HK-2 (cell line): ENCODE data around the gene KRT81.
"Not testable (repeated sequence)": the region's sequence is repeated elsewhere in the genome, so short reads cannot be mapped to it uniquely, and the experiment has no call there.

ENCODE experiments used
- DNase-seq: peaks from one replicate; pipeline ENCODE4 v3.0.0-alpha.2; 2018; ENCODE audit not compliant: unreplicated experiment

The KRT81 gene

DNA sequence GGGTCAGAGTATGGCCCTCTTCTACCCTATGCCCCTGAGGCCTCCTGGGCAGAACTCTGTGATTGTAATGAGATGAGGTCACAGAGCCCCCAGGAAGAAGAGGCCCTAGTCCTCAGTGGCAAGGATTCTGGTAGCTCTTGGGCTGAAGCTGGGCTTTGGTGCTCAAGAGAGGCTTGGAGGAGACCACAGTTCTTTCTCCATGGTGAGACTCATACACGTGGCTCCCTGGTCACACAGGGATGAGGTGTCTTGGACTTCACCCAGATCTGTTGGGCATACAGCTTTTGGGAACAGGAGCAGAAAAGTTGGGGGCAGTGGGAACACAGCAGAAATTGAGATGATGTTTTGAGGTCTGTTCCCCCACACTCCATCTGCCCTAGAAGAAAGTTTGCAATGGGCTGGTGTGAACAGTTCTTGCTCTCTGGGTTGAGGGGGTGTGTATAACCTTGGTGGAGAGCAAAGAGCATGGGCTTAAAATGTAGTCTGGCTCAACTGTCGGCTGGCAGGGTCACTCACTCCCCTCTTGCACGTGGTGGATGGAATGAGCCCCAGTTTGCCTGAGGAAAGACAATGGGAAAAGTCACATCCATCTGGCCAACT is 16.7 kb downstream of the KRT81 start, which contains the start of gene KRT86:
Gene KRT86, plus strand, starts transcription at position 125 of the 600 bp plus-strand sequence. CDS start 27,272 bp downstream, outside the sequence.
- DNase-seq = no peak

DNA sequence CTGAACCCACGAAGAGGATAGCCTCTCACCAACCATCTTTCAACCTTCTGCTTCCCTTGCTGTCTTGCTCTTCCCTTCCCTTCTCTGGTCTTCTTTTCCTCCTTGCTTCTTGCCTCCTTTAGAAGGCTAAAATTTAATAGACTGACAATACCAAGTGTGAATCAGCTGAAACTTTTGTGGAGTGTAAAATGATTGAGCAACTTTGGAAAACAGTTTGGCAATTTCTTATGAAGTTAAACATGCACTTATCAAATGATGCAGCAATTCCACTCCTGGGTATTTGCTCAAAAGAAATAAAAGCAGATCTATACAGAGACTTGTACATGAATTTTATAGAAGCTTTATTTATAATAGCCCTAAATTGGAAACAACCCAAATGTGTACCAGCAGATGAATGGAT is 20.2 kb downstream of the KRT81 start:
- DNase-seq = no peak

DNA sequence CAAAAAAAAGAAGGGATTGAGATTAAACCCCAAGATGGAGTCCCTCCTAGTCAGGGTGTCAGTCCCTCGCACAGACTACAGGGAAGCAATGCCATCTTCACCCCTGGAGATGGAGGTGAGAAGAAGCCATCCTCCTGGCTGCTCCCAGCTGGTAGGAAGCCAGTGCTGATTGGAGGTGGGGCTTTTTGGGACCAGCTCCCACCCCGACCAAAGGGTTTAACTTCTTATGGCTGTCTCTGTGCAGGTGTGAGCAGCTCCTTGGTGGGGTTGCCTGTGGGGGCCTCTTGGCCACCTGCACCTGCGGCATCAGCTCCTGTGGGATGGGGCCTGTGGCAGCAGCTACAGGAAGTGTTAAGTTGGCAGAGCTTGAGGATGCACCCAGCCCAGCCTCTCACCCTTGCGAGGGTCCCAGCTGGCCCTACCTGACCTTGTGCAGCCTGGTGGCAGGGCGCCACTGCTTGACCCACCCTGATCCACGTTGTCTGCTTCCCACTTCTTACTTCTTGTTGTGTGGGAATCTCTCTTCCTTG is 20.7 kb downstream of the KRT81 start:
- DNase-seq = no peak

DNA sequence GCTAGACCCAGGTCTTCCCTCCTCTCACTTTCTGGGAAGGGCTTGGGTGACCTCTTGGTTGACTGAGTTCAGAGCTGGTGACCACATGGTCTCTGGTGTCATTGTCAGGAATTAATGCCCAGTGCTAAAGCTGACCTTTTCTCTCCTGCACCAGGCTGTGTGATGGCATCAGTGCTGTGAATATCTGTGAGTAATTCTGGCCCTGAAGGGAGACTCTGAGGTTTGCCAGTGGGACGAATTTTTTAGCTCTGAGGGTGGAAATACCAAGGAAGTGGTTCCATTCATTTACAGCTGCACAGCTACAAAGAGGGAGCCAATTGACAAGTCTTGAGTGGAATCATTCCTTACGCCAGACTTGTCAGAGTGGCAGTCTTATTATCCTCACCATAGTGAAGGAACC is 23.1 kb downstream of the KRT81 start:
- DNase-seq = no peak

DNA sequence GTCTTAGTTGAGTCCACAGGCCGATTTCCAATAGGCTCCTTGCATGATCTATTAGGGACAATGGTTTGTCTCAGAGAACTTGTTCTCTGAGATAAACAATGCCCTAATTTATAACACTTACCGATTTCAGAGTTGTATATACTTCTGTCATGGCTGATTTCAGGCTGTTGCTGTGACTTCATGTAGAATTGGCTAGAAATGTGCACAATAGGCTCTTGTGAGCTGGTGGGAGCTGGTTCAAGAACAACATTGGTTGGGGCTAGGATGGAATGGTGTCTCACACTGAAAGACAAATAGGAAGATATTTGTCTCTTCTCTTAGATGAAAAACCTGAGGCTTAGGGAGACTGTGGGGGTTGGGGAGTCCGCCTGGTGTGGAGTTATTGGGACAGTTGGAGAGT is 23.6 kb downstream of the KRT81 start:
- DNase-seq = no peak

DNA sequence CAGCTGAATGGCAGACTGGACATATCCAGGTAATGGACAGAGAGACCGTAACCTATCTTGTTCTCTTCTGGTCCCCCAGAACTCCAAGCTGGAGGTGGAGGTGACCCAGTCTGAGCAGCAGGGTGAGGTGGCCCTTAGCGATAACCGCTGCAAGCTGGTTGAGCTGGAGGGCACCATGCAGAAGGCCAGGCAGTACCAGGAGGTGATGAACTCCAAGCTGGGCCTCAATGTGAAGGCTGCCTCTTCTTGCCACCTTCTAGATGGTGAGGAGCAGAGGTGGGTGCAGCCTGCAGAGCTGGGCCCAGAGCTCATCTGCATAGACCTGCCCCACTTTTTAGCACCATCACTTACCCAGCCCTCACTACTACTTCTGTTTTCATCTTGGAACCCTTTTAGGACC is 24.1 kb downstream of the KRT81 start:
- DNase-seq = no peak

DNA sequence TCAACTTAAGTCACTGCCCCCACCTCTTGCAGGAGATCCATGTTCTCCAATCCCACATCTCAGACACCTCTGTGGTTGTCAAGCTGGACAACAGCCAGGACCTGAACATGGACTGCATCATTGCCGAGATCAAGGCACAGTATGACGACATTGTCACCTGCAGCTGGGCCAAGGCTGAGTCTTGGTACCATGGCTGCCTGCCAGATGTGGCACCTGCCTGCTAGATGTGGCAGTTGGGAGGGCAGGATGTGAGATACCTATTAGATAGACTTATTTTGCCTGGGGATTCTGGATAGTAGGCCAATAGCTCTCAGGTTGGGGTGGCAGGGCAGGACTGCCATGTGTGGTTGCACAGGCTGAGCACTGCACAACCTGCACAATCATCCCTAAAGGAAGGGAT is 24.8 kb downstream of the KRT81 start:
- no peak for DNase-seq

DNA sequence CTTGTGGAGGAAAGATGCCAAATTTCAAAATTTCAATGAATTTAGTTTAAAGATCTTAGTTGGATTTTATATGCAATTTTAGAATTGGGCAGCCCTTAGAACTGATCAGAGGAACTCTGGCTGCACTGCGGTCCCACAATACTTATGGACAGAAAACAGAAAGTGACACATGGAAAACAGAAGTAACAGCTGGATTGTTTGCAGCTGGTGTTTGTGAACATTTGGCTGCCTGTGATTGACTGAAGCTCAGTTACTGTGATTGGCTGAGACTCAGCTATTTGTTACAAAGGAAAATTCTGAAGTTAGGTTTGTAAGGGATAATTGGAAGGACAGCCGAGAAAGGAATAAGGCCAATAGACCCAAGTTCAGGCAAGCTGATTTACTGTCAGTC is 26.9 kb downstream of the KRT81 start:
- no peak for DNase-seq

DNA sequence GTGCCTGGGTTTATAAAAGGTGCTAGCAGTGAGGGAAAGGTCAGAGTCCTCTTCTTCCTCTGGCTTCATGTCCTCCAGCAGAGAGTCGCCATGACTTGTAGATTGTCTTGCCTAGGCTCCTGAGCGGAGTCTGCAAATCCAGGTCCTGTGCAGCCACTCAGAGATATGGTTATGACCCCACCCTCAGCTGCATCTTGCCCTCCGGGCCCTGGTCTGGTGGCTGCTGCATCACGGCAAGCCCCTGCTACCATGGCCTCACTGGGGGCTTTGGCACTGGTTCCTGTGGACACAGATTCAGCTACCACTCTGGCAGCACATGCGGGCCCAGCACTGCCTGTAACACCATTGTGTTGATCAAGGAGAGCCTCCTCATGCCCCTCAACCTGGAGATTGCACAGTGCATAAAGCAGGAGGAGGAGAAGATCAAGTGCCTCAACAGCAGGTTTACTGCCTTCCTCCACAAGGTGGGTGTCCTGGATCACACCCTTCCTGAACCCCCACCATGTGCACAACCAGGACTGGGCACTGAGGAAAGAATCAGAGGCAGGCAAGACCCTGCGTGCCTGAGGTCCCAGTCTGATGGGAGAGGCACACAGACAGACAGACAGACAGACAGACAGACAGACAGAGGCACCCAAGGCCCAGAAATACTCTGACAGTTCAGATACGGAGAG is 27.4 kb downstream of the KRT81 start:
- no peak for DNase-seq

DNA sequence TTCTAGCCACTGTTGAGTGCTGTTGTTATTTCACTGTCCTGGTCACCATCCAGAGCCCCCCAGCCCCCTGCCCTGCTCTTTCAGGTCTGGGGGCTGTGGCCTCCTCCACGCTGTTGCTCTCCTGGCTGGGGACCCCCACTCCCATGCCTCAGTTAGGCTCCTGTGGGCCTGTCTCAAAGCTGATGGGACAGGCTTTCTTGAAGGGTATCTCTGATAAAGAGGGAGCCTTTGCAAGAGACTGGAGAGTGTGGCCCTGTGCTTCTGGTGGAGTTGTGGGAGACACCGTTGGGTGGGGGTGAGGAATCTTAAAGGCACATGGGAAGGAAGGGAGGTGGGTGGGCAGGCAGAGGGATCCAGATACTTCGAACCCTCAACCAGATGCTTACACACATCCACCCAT is 29.0 kb downstream of the KRT81 start:
- DNase-seq = no peak

DNA sequence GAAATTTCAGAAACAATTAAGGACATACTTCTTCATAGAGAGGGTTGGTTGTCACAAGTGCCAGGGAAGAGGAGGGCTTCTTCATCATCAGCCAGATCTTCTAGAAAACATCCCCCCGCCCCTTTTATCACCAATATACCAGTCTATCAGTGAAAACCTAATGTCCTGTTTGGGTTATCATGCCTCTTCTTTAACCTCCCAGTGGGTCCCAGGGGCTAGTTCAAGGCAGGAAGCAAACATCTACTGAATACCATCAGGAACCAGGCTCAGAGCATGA is 30.2 kb downstream of the KRT81 start:
- no peak for DNase-seq

DNA sequence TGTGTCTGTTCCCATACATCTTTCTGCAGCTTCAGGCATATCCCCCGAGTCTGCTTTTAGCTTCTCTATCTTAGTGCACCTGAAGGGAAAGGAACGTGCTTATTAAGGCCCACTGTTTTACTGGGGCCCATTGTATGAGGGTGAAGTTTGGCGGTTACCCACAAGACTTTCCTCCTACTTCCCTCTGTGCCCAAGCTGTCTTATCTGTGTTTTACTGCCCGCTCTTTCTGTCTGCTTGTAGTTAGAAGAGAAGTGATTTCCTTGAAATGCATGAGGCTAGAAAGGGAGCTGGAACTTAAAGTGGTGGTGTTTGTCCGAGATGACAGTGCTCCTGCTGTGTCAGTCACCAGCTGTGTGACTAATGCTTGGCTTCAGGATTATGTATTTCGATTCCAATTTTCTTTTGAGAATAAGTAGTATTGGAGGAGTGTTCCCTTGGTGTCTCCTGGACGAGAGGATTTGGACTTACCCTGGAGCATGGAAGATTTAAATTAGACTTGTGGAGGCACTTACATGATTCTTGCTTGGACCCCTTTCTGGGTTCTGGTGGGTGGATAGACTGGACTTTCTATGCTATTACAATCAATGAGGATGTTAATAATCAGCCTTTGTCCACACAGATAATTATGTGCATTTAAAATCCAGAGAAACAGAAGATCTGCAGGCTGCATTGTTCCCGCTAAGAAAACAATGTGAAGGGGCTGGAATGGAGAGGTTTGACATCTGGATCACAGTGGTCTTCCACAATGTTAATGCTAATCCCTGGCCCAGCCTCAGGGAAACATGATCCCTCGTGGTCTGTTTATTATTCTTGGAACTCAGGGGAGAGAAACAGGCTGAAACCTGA is 30.8 kb downstream of the KRT81 start:
- DNase-seq = no peak

DNA sequence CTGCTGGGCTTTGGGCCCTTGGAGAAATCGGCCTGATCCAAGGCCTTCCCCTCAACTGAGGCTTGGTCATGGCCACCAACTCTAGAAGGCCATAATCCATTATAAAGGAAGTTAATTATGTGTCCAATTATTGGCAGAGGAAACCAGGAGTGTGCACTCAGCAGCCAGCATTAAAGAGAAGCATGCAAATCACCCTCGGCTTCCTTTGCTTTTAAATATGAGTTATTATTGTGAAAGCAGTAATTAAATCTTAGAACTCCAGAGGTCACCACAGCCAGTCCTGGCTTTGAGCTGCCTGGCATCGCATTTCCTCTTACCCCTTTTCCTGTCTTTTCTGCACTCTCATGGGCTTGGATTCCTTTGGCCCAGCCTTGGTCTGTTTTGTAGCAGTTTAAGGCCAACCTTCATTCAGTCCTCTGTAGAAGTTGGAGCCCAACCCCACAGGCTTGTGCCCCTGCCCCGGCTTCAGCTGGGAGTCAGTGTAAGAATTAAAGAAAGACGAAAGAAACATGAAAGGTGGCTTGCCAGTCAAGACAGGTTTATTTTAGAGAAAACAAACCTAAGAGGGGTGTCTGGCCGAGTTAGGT is 31.6 kb downstream of the KRT81 start:
- DNase-seq = no peak

DNA sequence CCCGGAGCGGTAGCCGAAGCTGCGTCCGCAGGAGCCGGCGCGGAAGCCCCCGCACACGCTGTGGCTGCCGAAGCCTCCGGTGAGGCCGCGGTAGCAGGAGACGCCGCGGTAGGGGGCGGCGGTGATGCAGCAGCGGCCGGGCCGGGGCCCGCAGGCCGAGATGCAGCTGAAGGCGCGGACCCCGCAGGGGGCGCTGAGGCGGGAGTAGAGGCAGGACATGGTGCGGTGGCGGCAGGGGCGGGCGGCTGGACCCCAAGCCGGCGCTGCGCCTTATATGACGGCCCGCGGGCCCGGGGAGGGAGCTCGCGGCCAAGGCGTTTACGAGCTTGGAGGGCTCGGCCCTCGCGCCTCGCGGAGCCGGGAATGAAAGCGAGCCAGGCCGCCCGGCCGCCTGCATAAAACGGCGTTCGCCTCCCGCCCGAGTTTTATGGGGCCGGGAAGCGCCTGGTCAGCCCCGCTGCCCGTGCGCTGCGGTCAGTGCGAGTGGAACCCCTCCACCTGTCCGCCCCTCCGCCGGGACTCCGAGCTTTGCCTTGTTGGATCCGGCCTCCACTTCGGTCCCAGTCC is 32.9 kb downstream of the KRT81 start:
- no peak for DNase-seq

DNA sequence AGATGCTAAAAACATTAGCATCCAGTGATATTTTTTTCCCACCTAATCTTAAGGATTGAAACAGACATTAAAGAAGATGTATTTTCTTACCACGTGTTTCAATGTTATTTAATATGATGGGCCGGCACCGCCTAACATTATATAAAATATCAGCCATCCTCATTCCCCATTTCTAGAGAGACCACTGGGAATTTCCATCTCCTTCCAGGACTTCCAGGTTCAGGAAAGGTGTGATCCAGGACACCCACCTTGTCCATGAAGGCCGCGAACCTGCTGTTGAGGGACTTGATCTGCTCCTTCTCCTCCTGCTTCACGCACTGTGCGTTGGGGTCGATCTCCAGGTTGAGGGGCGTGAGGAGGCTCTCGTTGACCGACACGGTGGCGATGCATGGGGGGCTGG is 33.4 kb downstream of the KRT81 start:
- not testable (repeated sequence) for DNase-seq

DNA sequence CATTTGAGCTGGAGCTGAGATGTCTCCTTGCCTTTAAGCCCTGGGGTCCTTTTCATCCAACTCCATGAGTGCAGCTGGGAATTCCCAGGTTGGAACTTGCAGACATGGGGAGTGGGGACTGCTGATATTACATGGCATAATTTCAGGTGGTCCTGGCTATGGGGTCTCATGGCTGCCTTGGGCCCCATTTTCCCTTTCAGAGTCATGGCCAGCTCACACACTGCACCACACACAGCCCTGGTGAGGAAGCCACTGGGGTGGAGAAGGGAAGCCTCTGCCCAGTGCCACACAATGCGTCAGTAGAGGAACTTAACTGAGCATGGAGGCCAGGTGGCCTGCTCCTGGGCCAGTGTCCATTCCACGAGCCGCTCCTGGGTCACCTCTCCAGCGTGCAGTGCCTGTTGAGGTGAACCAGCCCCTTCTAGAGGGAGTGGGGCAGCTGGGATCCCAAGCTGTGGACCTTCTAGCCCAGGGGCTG is 34.2 kb downstream of the KRT81 start:
- no peak for DNase-seq

DNA sequence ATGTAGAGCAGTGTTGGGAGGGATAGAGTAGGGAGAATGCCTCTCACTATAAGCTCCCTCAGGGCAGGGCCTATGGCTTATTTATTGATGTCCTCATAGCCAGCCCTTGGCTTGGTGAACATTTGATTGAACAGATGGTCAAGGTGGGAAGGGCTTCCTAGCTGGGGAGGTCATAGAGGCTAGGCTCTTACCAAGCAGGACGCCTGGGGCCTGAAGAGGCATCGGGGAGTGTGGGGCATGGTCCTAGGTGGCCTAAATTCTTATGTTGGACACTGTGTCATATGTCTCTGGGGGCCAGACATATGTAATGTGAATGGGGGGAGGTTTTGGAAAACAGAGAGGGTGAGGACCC is 34.8 kb downstream of the KRT81 start:
- DNase-seq = no peak

DNA sequence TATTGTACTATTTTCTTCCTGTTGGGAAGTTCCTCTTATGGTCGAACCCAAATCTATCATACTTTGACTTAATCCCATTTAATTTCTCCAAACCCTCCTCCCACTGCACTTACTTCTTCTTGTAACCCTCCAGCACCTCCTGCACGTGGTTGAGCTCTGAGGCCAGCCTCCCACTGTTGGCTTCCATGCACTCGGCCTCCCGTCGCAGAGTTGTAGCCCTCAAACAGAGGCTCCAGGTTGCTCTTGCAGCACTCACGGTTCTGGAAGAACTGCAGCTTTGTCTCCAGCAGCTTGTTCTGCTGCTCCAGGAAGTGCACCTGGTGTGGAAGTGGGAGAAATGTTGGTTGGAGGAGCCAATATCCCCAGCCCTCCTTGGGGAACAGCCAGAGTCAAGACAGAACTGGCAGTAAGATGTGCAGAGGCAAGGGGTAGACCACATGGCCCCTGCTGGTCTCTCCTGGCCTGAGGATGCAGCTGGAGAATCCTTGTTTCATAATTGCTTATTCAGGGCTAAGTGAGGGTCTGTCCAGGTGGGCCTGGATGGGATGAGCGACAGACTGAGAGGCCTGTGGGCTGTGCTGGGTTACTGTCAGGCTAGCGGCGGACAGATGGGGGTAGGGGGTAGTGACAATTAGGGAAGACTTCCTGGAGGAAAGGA is 35.3 kb downstream of the KRT81 start:
- no peak for DNase-seq

DNA sequence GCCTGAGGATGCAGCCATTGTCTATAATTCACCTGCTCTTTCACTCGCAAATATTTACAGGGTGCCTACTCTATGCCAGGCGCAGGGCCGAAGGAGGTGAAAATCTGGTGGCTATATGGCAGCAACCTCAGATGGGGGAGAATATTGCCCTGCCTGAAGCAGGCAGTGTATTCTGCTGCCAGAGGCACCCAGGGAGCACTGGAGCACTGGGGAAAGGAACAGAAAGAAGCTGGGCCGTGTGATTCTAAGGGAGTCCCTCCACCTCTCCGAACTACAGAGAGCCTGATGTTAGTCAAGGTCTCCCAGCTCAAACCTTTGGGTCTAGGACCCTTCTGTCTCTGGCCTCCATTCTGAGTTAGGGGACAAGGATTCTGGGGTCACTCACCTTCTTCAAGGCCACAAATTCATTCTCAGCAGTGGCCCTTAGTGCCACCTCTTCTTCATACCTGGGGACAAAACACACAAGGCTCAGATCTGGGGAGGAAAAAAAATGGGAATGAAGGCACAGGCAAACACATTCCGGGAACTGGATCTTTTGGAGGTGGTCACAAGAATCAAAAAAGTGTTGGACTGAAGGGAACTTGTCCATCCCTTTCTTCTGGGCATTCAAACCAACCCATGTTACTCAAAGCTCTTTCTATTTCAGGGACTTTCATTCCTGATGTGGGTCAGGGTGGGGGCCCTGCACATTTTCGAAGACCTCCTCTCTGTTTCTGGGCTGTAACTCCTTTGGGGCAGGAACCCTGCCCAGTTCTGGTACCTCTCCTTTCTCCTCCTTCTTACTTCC is 36.2 kb downstream of the KRT81 start:
- DNase-seq = no peak

DNA sequence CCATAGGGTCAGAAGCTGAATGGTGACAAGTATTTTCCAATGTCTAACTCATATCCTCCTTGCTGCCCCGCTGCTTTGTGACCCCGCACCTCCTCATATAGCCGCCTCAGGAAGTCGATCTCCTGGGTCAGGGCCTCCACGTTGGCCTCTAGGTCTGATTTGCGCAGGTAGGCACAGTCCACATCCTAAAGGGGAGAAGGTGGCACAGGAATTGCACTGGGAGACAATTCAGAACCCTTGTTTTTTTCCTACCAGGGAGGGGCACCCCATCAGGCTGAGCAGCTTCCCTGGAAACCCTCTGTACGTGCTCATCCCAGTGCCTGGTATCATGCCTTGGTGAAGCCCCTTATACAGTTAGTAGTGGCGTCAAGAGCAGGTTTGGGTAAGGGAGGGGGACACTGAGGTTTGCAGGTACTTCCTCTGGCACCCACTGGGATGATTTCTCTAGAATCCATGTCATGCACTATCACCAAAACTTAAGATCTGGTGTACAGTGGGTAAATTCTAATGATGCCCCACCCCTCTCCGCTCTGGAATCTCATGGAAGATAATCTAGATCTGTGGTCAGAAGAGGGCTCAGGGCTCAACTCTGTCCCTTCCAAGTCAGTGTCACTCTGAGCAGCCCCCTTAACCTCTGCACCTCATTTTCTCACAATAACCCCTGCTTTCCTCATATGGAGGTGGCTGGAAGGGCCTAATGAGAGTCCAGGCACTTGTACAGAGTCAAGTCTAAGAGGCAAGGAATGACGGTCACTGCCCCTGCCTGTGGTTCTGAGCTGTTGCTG is 37.0 kb downstream of the KRT81 start:
- no peak for DNase-seq
